Loucy (cell line): ENCODE results near the gene RCAN1.

Experiments used
- H2AFZ ChIP-seq: fragments of 200-600 bp; sonication (generic); 2 replicates; pipeline ENCODE4 v1.6.0; 2016; ENCODE audit warnings: antibody characterized with exemption, mild to moderate bottlenecking, low read length, moderate library complexity
- H3F3A ChIP-seq: fragments of 200-600 bp; 2 replicates; pipeline ENCODE4 v1.6.0; 2016; ENCODE audit warnings: antibody characterized with exemption, low read depth, mild to moderate bottlenecking
- H3K27me3 ChIP-seq: fragments of 200-600 bp; sonication (generic); 2 replicates; pipeline ENCODE4 v1.6.1; 2014; ENCODE audit warnings: low read length, mild to moderate bottlenecking; ENCODE audit not compliant: insufficient read depth, poor library complexity, severe bottlenecking
- H3K36me3 ChIP-seq: fragments of 200-600 bp; sonication (generic); 2 replicates; pipeline ENCODE4 v1.6.1; 2016; ENCODE audit warnings: low read length; ENCODE audit not compliant: insufficient read depth
- H3K4me1 ChIP-seq: fragments of 200-600 bp; sonication (generic); 2 replicates; pipeline ENCODE4 v1.5.1; 2014; ENCODE audit warnings: low read length, mild to moderate bottlenecking; ENCODE audit not compliant: insufficient read depth, poor library complexity, severe bottlenecking
- H3K4me2 ChIP-seq: fragments of 200-600 bp; sonication (generic); 2 replicates; pipeline ENCODE4 v1.6.0; 2014; ENCODE audit warnings: antibody characterized with exemption, low read length, low read depth, mild to moderate bottlenecking; ENCODE audit not compliant: poor library complexity, severe bottlenecking
- H3K4me3 ChIP-seq: fragments of 200-600 bp; sonication (generic); 2 replicates; pipeline ENCODE4 v1.5.1; 2014; ENCODE audit warnings: low read length, mild to moderate bottlenecking, mixed read lengths; ENCODE audit not compliant: poor library complexity, severe bottlenecking
- H3K79me2 ChIP-seq: fragments of 200-600 bp; sonication (generic); 2 replicates; pipeline ENCODE4 v1.6.1; 2014; ENCODE audit warnings: low read length; ENCODE audit not compliant: insufficient read depth
- H3K9ac ChIP-seq: fragments of 200-600 bp; sonication (generic); 2 replicates; pipeline ENCODE4 v1.6.0; 2014; ENCODE audit warnings: mild to moderate bottlenecking, low read depth, low read length, moderate library complexity; ENCODE audit not compliant: poor library complexity, severe bottlenecking
- H3K9me2 ChIP-seq: fragments of 200-600 bp; sonication (generic); replicated peaks from 2 replicates; pipeline ENCODE4 v1.6.1; 2016; ENCODE audit warnings: low read depth, low read length, mixed read lengths
- H3K9me3 ChIP-seq: fragments of 200-600 bp; sonication (generic); 2 replicates; pipeline ENCODE4 v1.6.1; 2014; ENCODE audit warnings: mild to moderate bottlenecking, antibody characterized with exemption, low read length, low read depth; ENCODE audit not compliant: insufficient read depth
- H4K20me1 ChIP-seq: fragments of 200-600 bp; sonication (generic); 2 replicates; pipeline ENCODE4 v1.6.0; 2014; ENCODE audit warnings: antibody characterized with exemption, low read length, mild to moderate bottlenecking; ENCODE audit not compliant: insufficient read depth, poor library complexity, severe bottlenecking
- CTCF ChIP-seq: fragments of 200-600 bp; sonication (generic); conservative IDR thresholded peaks from 2 replicates; pipeline ENCODE4 v1.5.1; 2014; ENCODE audit warnings: mild to moderate bottlenecking, antibody characterized with exemption, low read length
- EZH2phosphoT487 ChIP-seq: fragments of 200-600 bp; IDR thresholded peaks from 2 replicates; pipeline ENCODE4 v1.6.1; 2018; ENCODE audit warnings: antibody characterized with exemption, mild to moderate bottlenecking, moderate library complexity, borderline replicate concordance

RCAN1 gene

GRCh38 chr21:34619841-34620665 lies 5.1 kb upstream of the RCAN1 start:
- H3K9me2 ChIP-seq = no peaks in the 10 kb centered on the region
- H3K36me3 ChIP-seq = no peaks in the 10 kb centered on the region
- H3K4me1 ChIP-seq = peaks cover 20% of the 10 kb centered on the region
- no peak overlapping the region for H3K4me3 ChIP-seq
- no peak overlapping the region for H3K4me2 ChIP-seq
- peak overlapping the region; percentile 5; the same call in 1 of the 2 replicates for H2AFZ ChIP-seq
- H3K9me3 ChIP-seq = no peaks in the 10 kb centered on the region
- H4K20me1 ChIP-seq = no peaks in the 10 kb centered on the region
- no peaks in the 10 kb centered on the region for H3K27me3 ChIP-seq
- H3F3A ChIP-seq = no peaks in the 10 kb centered on the region; the same call in 1 of the 2 replicates
- H3K79me2 ChIP-seq = no peaks in the 10 kb centered on the region
- H3K9ac ChIP-seq = no peak overlapping the region
- no peak for TF ChIP-seq EZH2phosphoT487
- no peak for TF ChIP-seq CTCF

DNA sequence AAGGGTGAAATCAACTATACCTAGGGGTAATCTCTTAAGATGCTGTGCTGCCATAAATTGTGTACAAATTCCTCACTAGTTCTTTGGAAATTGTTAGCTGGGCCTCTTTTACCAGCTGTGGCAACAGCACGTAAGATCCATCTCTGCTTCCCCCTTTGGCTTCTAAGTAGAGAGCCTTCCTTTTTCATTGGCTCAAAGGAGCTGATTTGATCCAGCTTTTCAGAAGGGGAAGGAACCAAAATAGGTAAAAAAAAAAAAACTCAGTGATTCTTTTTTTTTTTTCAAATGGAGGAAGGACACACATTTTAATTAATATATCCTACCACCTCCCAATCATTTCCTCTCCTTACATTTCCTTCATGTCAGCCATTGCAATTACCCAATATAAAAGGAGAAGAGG lies 4.0 kb upstream of the RCAN1 start:
- no peaks in the 10 kb centered on the region for H4K20me1 ChIP-seq
- H3K9me3 ChIP-seq = no peaks in the 10 kb centered on the region
- H3K9me2 ChIP-seq = no peaks in the 10 kb centered on the region
- peaks cover 24% of the 10 kb centered on the region for H3K4me1 ChIP-seq
- no peak overlapping the region for H2AFZ ChIP-seq
- no peak for TF ChIP-seq CTCF
- TF ChIP-seq EZH2phosphoT487 = no peak
- H3K36me3 ChIP-seq = no peaks in the 10 kb centered on the region
- no peak overlapping the region for H3K9ac ChIP-seq
- H3F3A ChIP-seq = no peaks in the 10 kb centered on the region; the same call in 1 of the 2 replicates
- peaks cover 7% of the 10 kb centered on the region for H3K79me2 ChIP-seq
- H3K4me2 ChIP-seq = no peak overlapping the region
- H3K27me3 ChIP-seq = no peaks in the 10 kb centered on the region
- H3K4me3 ChIP-seq = no peak overlapping the region

DNA sequence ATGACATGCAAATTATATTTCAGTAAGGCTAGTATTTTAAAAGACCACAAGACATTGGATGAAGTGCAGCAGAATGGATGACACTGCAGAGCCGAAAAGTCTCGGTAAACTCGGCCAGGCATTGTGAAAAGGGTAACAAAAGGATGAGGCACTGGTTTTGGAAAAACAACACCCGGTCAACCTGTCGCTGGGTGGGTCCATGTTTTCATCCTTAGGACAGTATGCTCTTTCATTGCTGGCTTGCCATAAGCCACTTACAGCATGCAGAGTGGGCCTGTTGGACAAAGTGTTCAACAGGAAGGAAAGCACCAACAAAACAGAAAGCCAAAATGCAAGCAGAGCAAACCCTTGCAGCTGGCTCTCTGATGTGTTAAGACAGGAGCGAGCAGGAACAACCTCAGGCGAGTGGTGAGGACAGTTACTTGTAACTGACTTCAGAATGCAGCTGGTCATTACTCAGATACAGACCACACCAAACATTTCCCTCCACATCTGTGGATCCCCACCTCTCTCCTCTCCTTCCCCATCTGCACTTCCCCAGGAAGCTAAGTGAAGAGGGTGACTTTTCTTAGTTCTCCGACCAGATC lies 2.9 kb upstream of the RCAN1 start:
- no peaks in the 10 kb centered on the region for H3K9me3 ChIP-seq
- peaks cover 18% of the 10 kb centered on the region for H3K79me2 ChIP-seq
- H3K27me3 ChIP-seq = no peaks in the 10 kb centered on the region
- no peak overlapping the region for H3K9ac ChIP-seq
- peaks cover 34% of the 10 kb centered on the region for H3K4me1 ChIP-seq
- no peak for TF ChIP-seq CTCF
- H3K4me3 ChIP-seq = no peak overlapping the region
- H3F3A ChIP-seq = no peaks in the 10 kb centered on the region; the same call in 1 of the 2 replicates
- no peaks in the 10 kb centered on the region for H3K36me3 ChIP-seq
- peak overlapping the region; percentile 68 for H2AFZ ChIP-seq
- H4K20me1 ChIP-seq = no peaks in the 10 kb centered on the region
- H3K4me2 ChIP-seq = peak overlapping the region; percentile 33
- no peaks in the 10 kb centered on the region for H3K9me2 ChIP-seq
